ENCODE data around the gene GPC6. TPM values are rescaled to one million over a fixed set of nuclear protein-coding genes. Genes with fewer than 3 reads are reported as not detected.

Gene GPC6
- total RNA-seq, 2 donors from 2014 or later = not detected

GRCh38 chr13:93862259-93862658, 635.7 kb downstream of the GPC6 start:
- Mint-ChIP-seq H3K36me3 (ENCODE audit: low read depth) (no peaks in the 10 kb centered on the region), H3K4me3 (no peak overlapping the region), H3K4me1 (no peaks in the 10 kb centered on the region), H3K9me3 (no peaks in the 10 kb centered on the region), H3K27ac (no peak overlapping the region), H3K27me3 (peaks cover 11% of the 10 kb centered on the region)
- ATAC-seq (replicated peaks) = no peak

- no peaks in the 10 kb centered on the region for H3K4me1 Mint-ChIP-seq
- peaks cover 9% of the 10 kb centered on the region for H3K27me3 Mint-ChIP-seq
- no peaks in the 10 kb centered on the region for H3K36me3 Mint-ChIP-seq (ENCODE audit: low read depth)
- no peak overlapping the region for H3K27ac Mint-ChIP-seq
- H3K4me3 Mint-ChIP-seq = no peak overlapping the region
- no peak for ATAC-seq (replicated peaks)
- H3K9me3 Mint-ChIP-seq = no peaks in the 10 kb centered on the region
Observed at GRCh38 chr13:93865235-93865634, 638.6 kb downstream of the GPC6 start.

GRCh38 chr13:93867481-93867880, 640.9 kb downstream of the GPC6 start:
- no peak overlapping the region for H3K27ac Mint-ChIP-seq
- H3K4me1 Mint-ChIP-seq = no peaks in the 10 kb centered on the region
- H3K9me3 Mint-ChIP-seq = no peaks in the 10 kb centered on the region
- no peaks in the 10 kb centered on the region for H3K36me3 Mint-ChIP-seq (ENCODE audit: low read depth)
- peaks cover 11% of the 10 kb centered on the region for H3K27me3 Mint-ChIP-seq
- no peak for ATAC-seq (replicated peaks)
- H3K4me3 Mint-ChIP-seq = no peak overlapping the region

GRCh38 chr13:93872376-93872775, 645.8 kb downstream of the GPC6 start:
- no peak overlapping the region for H3K27ac Mint-ChIP-seq
- H3K36me3 Mint-ChIP-seq (ENCODE audit: low read depth) = no peaks in the 10 kb centered on the region
- H3K4me3 Mint-ChIP-seq = no peak overlapping the region
- H3K9me3 Mint-ChIP-seq = no peaks in the 10 kb centered on the region
- no peak for ATAC-seq (replicated peaks)
- H3K4me1 Mint-ChIP-seq = no peaks in the 10 kb centered on the region
- H3K27me3 Mint-ChIP-seq = peaks cover 9% of the 10 kb centered on the region

- no peak overlapping the region for H3K27ac Mint-ChIP-seq
- no peak for ATAC-seq (replicated peaks)
- H3K4me3 Mint-ChIP-seq = no peak overlapping the region
- peaks cover 4% of the 10 kb centered on the region for H3K9me3 Mint-ChIP-seq
- no peaks in the 10 kb centered on the region for H3K36me3 Mint-ChIP-seq (ENCODE audit: low read depth)
- H3K27me3 Mint-ChIP-seq = peaks cover 13% of the 10 kb centered on the region
- H3K4me1 Mint-ChIP-seq = no peaks in the 10 kb centered on the region
Observed at GRCh38 chr13:93872786-93873347, 646.3 kb downstream of the GPC6 start.

- no peaks in the 10 kb centered on the region for H3K4me1 Mint-ChIP-seq
- peaks cover 8% of the 10 kb centered on the region for H3K9me3 Mint-ChIP-seq
- no peak overlapping the region for H3K27ac Mint-ChIP-seq
- H3K27me3 Mint-ChIP-seq = peaks cover 9% of the 10 kb centered on the region
- H3K36me3 Mint-ChIP-seq (ENCODE audit: low read depth) = no peaks in the 10 kb centered on the region
- H3K4me3 Mint-ChIP-seq = no peak overlapping the region
- no peak for ATAC-seq (replicated peaks)
Observed at GRCh38 chr13:93875547-93875946, 648.9 kb downstream of the GPC6 start.

GRCh38 chr13:93876236-93876635, 649.6 kb downstream of the GPC6 start:
- Mint-ChIP-seq H3K4me3 (no peak overlapping the region), H3K36me3 (ENCODE audit: low read depth) (no peaks in the 10 kb centered on the region), H3K4me1 (no peaks in the 10 kb centered on the region), H3K27ac (no peak overlapping the region), H3K9me3 (peaks cover 8% of the 10 kb centered on the region), H3K27me3 (peaks cover 8% of the 10 kb centered on the region)
- no peak for ATAC-seq (replicated peaks)

- Mint-ChIP-seq H3K27ac (no peak overlapping the region), H3K9me3 (peaks cover 8% of the 10 kb centered on the region), H3K4me3 (no peak overlapping the region), H3K27me3 (peaks cover 5% of the 10 kb centered on the region), H3K36me3 (ENCODE audit: low read depth) (no peaks in the 10 kb centered on the region), H3K4me1 (no peaks in the 10 kb centered on the region)
- ATAC-seq (replicated peaks) = no peak
Observed at GRCh38 chr13:93878675-93879074, 652.1 kb downstream of the GPC6 start.

GRCh38 chr13:93881411-93881810, 654.8 kb downstream of the GPC6 start:
- ATAC-seq (replicated peaks) = no peak
- Mint-ChIP-seq H3K9me3 (peaks cover 8% of the 10 kb centered on the region), H3K4me3 (no peak overlapping the region), H3K27ac (no peak overlapping the region), H3K4me1 (no peaks in the 10 kb centered on the region), H3K27me3 (peaks cover 9% of the 10 kb centered on the region), H3K36me3 (ENCODE audit: low read depth) (no peaks in the 10 kb centered on the region)

GRCh38 chr13:93882086-93882651, 655.6 kb downstream of the GPC6 start:
- no peaks in the 10 kb centered on the region for H3K36me3 Mint-ChIP-seq (ENCODE audit: low read depth)
- H3K4me1 Mint-ChIP-seq = no peaks in the 10 kb centered on the region
- peaks cover 9% of the 10 kb centered on the region for H3K27me3 Mint-ChIP-seq
- H3K9me3 Mint-ChIP-seq = peaks cover 8% of the 10 kb centered on the region
- no peak for ATAC-seq (replicated peaks)
- H3K27ac Mint-ChIP-seq = no peak overlapping the region
- H3K4me3 Mint-ChIP-seq = no peak overlapping the region

GRCh38 chr13:93889430-93889951, 662.9 kb downstream of the GPC6 start:
- Mint-ChIP-seq H3K27ac (no peak overlapping the region), H3K4me1 (no peaks in the 10 kb centered on the region), H3K4me3 (no peak overlapping the region), H3K9me3 (no peaks in the 10 kb centered on the region), H3K27me3 (peaks cover 3% of the 10 kb centered on the region), H3K36me3 (ENCODE audit: low read depth) (no peaks in the 10 kb centered on the region)
- no peak for ATAC-seq (replicated peaks)

GRCh38 chr13:93899981-93900380, 673.4 kb downstream of the GPC6 start:
- no peak overlapping the region for H3K27ac Mint-ChIP-seq
- no peaks in the 10 kb centered on the region for H3K9me3 Mint-ChIP-seq
- ATAC-seq (replicated peaks) = no peak
- H3K4me3 Mint-ChIP-seq = no peak overlapping the region
- H3K27me3 Mint-ChIP-seq = peaks cover 13% of the 10 kb centered on the region
- no peaks in the 10 kb centered on the region for H3K36me3 Mint-ChIP-seq (ENCODE audit: low read depth)
- no peaks in the 10 kb centered on the region for H3K4me1 Mint-ChIP-seq

- Mint-ChIP-seq H3K27ac (no peak overlapping the region), H3K27me3 (peaks cover 13% of the 10 kb centered on the region), H3K4me3 (no peak overlapping the region), H3K9me3 (no peaks in the 10 kb centered on the region), H3K4me1 (no peaks in the 10 kb centered on the region), H3K36me3 (ENCODE audit: low read depth) (no peaks in the 10 kb centered on the region)
- no peak for ATAC-seq (replicated peaks)
Observed at GRCh38 chr13:93900731-93901130, 674.1 kb downstream of the GPC6 start.

GRCh38 chr13:93903909-93904308, 677.3 kb downstream of the GPC6 start:
- Mint-ChIP-seq H3K27me3 (peaks cover 10% of the 10 kb centered on the region), H3K36me3 (ENCODE audit: low read depth) (no peaks in the 10 kb centered on the region), H3K9me3 (no peaks in the 10 kb centered on the region), H3K4me1 (no peaks in the 10 kb centered on the region), H3K4me3 (no peak overlapping the region), H3K27ac (no peak overlapping the region)
- no peak for ATAC-seq (replicated peaks)

GRCh38 chr13:93915269-93915809, 688.7 kb downstream of the GPC6 start:
- Mint-ChIP-seq H3K9me3 (no peaks in the 10 kb centered on the region), H3K4me3 (no peak overlapping the region), H3K36me3 (ENCODE audit: low read depth) (no peaks in the 10 kb centered on the region), H3K27ac (no peak overlapping the region), H3K4me1 (no peaks in the 10 kb centered on the region), H3K27me3 (peaks cover 15% of the 10 kb centered on the region)
- ATAC-seq (replicated peaks) = no peak

Data from activated T-helper 17 cell treated with anti-CD3 and anti-CD28 coated beads, Interleukin-2, amount 50 U/mL, for 72 hours (primary cell).